Panc1 (cell line): ENCODE measurements around the gene FKRP. TPM values are rescaled to one million over a fixed set of nuclear protein-coding genes. Genes with fewer than 3 reads are reported as not detected.

ENCODE experiments used
- ATAC-seq: fragments of 200-7000 bp; cut with Tn5 transposase; 2 replicates; pipeline ENCODE4 v1.9.1; 2020; ENCODE audit warnings: mild to moderate bottlenecking, moderate library complexity
- BruUV-seq: library from RNA; stranded (reverse); fragments of 400-500 nt; replicated peaks from 2 replicates; lab custom pipeline; 2021; lab: Mats Ljungman, UMichigan
- CTCF ChIA-PET: fragments of 300-600 bp; sonication (Branson Sonifier 250); formaldehyde crosslinking; loops from one replicate; lab custom pipeline; 2022; ENCODE audit warnings: antibody characterized with exemption; lab: Charles Lee
- POLR2A ChIA-PET: fragments of 300-600 bp; sonication (Branson Sonifier 250); formaldehyde crosslinking; loops from one replicate; lab custom pipeline; 2022; ENCODE audit warnings: antibody characterized with exemption; lab: Charles Lee
- DNase-seq: peaks from one replicate; pipeline ENCODE4 v3.0.0-alpha.2; 2010; ENCODE audit warnings: low read depth, low spot score
- H3K27ac ChIP-seq: 2 replicates; pipeline ENCODE4 v1.5.1; 2011; ENCODE audit warnings: mild to moderate bottlenecking, low read length, inconsistent platforms
- H3K27me3 ChIP-seq: fragments of 200-500 bp; sonication (Bioruptor generic); 2 replicates; pipeline ENCODE4 v1.6.0; 2014; ENCODE audit warnings: low read length, inconsistent platforms; ENCODE audit not compliant: control insufficient read depth, insufficient read depth
- H3K36me3 ChIP-seq: fragments of 200-500 bp; sonication (Bioruptor generic); 2 replicates; pipeline ENCODE4 v1.5.1; 2014; ENCODE audit warnings: inconsistent platforms, mild to moderate bottlenecking, low read length, moderate library complexity; ENCODE audit not compliant: control insufficient read depth, insufficient read depth
- H3K4me1 ChIP-seq: 2 replicates; pipeline ENCODE4 v1.5.1; 2011; ENCODE audit warnings: inconsistent platforms, mild to moderate bottlenecking, low read length, moderate library complexity; ENCODE audit not compliant: control insufficient read depth, insufficient read depth
- H3K4me3 ChIP-seq, 2 experiments: 2 replicates each; pipeline ENCODE4 v1.5.1; 2011 to 2012; ENCODE audit warnings: low read depth in 2 of 2, low read length in 2 of 2, mild to moderate bottlenecking in 2 of 2, inconsistent platforms in 1 of 2, moderate library complexity in 1 of 2
- H3K9me3 ChIP-seq: fragments of 200-500 bp; sonication (Bioruptor generic); 2 replicates; pipeline ENCODE4 v1.5.1; 2014; ENCODE audit warnings: low read depth, mild to moderate bottlenecking, inconsistent platforms, low read length, moderate library complexity; ENCODE audit not compliant: control insufficient read depth, insufficient read depth
- CTCF ChIP-seq: fragments of 450-650 bp; IDR thresholded peaks from 2 replicates; pipeline ENCODE4 v1.5.1; 2017; ENCODE audit warnings: mild to moderate bottlenecking
- POLR2AphosphoS5 ChIP-seq: IDR thresholded peaks from 2 replicates; pipeline ENCODE4 v1.6.1; 2012; ENCODE audit warnings: mild to moderate bottlenecking, low read depth, low read length, moderate library complexity
- REST ChIP-seq, 2 experiments: IDR thresholded peaks; 2 replicates each; pipeline ENCODE4 v1.6.1; 2011 to 2012; ENCODE audit warnings: low read depth in 2 of 2, control low read depth in 1 of 2, low read length in 1 of 2, mild to moderate bottlenecking in 1 of 2, moderate library complexity in 1 of 2; ENCODE audit not compliant: insufficient read depth in 1 of 2
- SIN3A ChIP-seq: IDR thresholded peaks from 2 replicates; pipeline ENCODE4 v1.6.1; 2012; ENCODE audit warnings: low read depth, mild to moderate bottlenecking, low read length, moderate library complexity, borderline replicate concordance; ENCODE audit not compliant: insufficient read depth
- TCF7L2 ChIP-seq: IDR thresholded peaks from 2 replicates; pipeline ENCODE4 v1.6.1; 2011; ENCODE audit warnings: mild to moderate bottlenecking, low read depth, low read length, inconsistent platforms
- in situ Hi-C: cut with HindIII; loops from 2 replicates; pipeline ENCODE4 v1.10.0; 2016; ENCODE audit warnings: low sequenced_read_pairs, low pct_unique_long_range_greater_than_20kb
- intact Hi-C: fragments of 100-400 bp; cut with micrococcal nuclease; formaldehyde crosslinking; loops from one replicate; pipeline ENCODE4 v1.10.0; 2022; ENCODE audit not compliant: unreplicated experiment
- total RNA-seq: library from RNA; stranded (reverse); gene quantifications from one replicate; pipeline ENCODE4 v1.2.1, GENCODE V29; 2021; ENCODE audit not compliant: unreplicated experiment

FKRP gene
- total RNA-seq, 1 experiment from 2014 or later: 21.6 TPM

GRCh38 chr19:46729696-46730095 lies 16.2 kb upstream of the FKRP start:
- CTCF ChIA-PET: no interaction called here
- Histone ChIP-seq H3K4me1 (no peaks in the 10 kb centered on the region), H3K27me3 (no peaks in the 10 kb centered on the region), H3K4me3 (no peak overlapping the region), H3K36me3 (peaks cover 3% of the 10 kb centered on the region), H3K9me3 (no peaks in the 10 kb centered on the region), H3K27ac (no peak overlapping the region)
- DNase-seq: no peak
- no TSS peak for BruUV-seq
- in situ Hi-C loops (no loop called here), intact Hi-C loops (no loop called here)
- ATAC-seq: no peak
- no peak for TF ChIP-seq SIN3A
- no peak for TF ChIP-seq POLR2AphosphoS5
- TF ChIP-seq CTCF: no peak
- no peak for TF ChIP-seq REST (IDR thresholded peaks at IDR 0.05; ENCODE audit: insufficient read depth in 1 of 2, low read depth in 2 of 2, low read length in 1 of 2)
- TF ChIP-seq TCF7L2: no peak
- POLR2A ChIA-PET: interaction anchor here (0.7 kb wide), 1 partner anchor 70 kb away, joined by 3 read pairs; no protein-coding TSS in a partner anchor

- CTCF ChIA-PET: interaction anchor here (0.6 kb wide), 1 partner anchor 62 kb away, joined by 3 read pairs; no protein-coding TSS in a partner anchor
- in situ Hi-C loops: no loop called here
Measured at GRCh38 chr19:46730187-46730586, 15.7 kb upstream of the FKRP start.

GRCh38 chr19:46730595-46730994 lies 15.3 kb upstream of the FKRP start:
- DNase-seq: no peak
- no peaks in the 10 kb centered on the region for H3K27me3 ChIP-seq
- H3K36me3 ChIP-seq: peaks cover 3% of the 10 kb centered on the region
- no peaks in the 10 kb centered on the region for H3K4me1 ChIP-seq
- intact Hi-C loops: no loop called here
- in situ Hi-C loops: no loop called here
- ChIA-PET POLR2A (no interaction called here), CTCF (interaction anchor here (0.6 kb wide), 1 partner anchor 61 kb away, joined by 3 read pairs; no protein-coding TSS in a partner anchor)
- no peak for ATAC-seq
- no peak overlapping the region for H3K27ac ChIP-seq
- H3K9me3 ChIP-seq: no peaks in the 10 kb centered on the region
- no peak overlapping the region for H3K4me3 ChIP-seq
- BruUV-seq: no TSS peak
- TF ChIP-seq SIN3A: no peak
- no peak for TF ChIP-seq POLR2AphosphoS5
- no peak for TF ChIP-seq CTCF
- no peak for TF ChIP-seq TCF7L2
- no peak for TF ChIP-seq REST (IDR thresholded peaks at IDR 0.05; ENCODE audit: insufficient read depth in 1 of 2, low read depth in 2 of 2, low read length in 1 of 2)

More at GRCh38 chr19:46730187-46730586, 15.7 kb upstream of the FKRP start:
- intact Hi-C loops: no loop called here
- DNase-seq: no peak
- peaks cover 3% of the 10 kb centered on the region for H3K36me3 ChIP-seq
- TF ChIP-seq POLR2AphosphoS5 (no peak), SIN3A (no peak), TCF7L2 (no peak)
- POLR2A ChIA-PET: no interaction called here
- no peaks in the 10 kb centered on the region for H3K4me1 ChIP-seq
- no peaks in the 10 kb centered on the region for H3K27me3 ChIP-seq
- ATAC-seq: no peak
- no peak overlapping the region for H3K27ac ChIP-seq
- no TSS peak for BruUV-seq
- H3K9me3 ChIP-seq: no peaks in the 10 kb centered on the region
- no peak overlapping the region for H3K4me3 ChIP-seq
